Activated CD8-positive, alpha-beta T cell treated with anti-CD3 and anti-CD28 coated beads for 36 hours (primary cell): ENCODE results near the gene ARHGEF28. TPM values are rescaled to one million over a fixed set of nuclear protein-coding genes. Genes with fewer than 3 reads are reported as not detected.

Source experiments
- ATAC-seq: fragments of 200-7000 bp; cut with Tn5 transposase; one replicate; pipeline ENCODE4 v1.10.0; 2021; ENCODE audit warnings: mild to moderate bottlenecking, moderate library complexity
- CTCF ChIA-PET: fragments of 350-600 bp; sonication (Branson Sonifier 250); formaldehyde crosslinking; loops from one replicate; lab custom pipeline; 2021; ENCODE audit warnings: antibody characterized with exemption; lab: Charles Lee
- POLR2A ChIA-PET: fragments of 350-600 bp; sonication (Branson Sonifier 250); formaldehyde crosslinking; loops from one replicate; lab custom pipeline; 2021; ENCODE audit warnings: antibody characterized with exemption; lab: Charles Lee
- DNase-seq: peaks from one replicate; pipeline ENCODE4 v3.0.0-alpha.2; 2020
- H3K27ac Mint-ChIP-seq: one replicate; pipeline ENCODE4 v1.8.0; 2021; ENCODE audit warnings: mild to moderate bottlenecking, mixed read lengths
- H3K27me3 Mint-ChIP-seq: one replicate; pipeline ENCODE4 v1.8.0; 2021; ENCODE audit warnings: mixed read lengths
- H3K36me3 Mint-ChIP-seq: one replicate; pipeline ENCODE4 v1.8.0; 2021; ENCODE audit warnings: low read depth, mixed read lengths
- H3K4me1 Mint-ChIP-seq: one replicate; pipeline ENCODE4 v1.8.0; 2021; ENCODE audit warnings: low read depth, mixed read lengths
- H3K4me3 Mint-ChIP-seq: one replicate; pipeline ENCODE4 v1.8.0; 2021; ENCODE audit warnings: mild to moderate bottlenecking, moderate library complexity, mixed read lengths
- H3K9me3 Mint-ChIP-seq: one replicate; pipeline ENCODE4 v1.8.0; 2021; ENCODE audit warnings: mixed read lengths
- CTCF ChIP-seq: fragments of 200-600 bp; IDR thresholded peaks from one replicate; pipeline ENCODE4 v1.8.0; 2022; ENCODE audit warnings: antibody characterized with exemption, mild to moderate bottlenecking
- intact Hi-C: fragments of 100-400 bp; cut with micrococcal nuclease; formaldehyde crosslinking; loops from one replicate; pipeline ENCODE4 v1.10.0; 2022
- total RNA-seq, 2 experiments: library from RNA; stranded (reverse); gene quantifications; one replicate each; pipeline ENCODE4 v1.2.3, GENCODE V29; 2021

Gene ARHGEF28
- total RNA-seq, 2 experiments from 2014 or later: 0.05 TPM; not detected in 1

- ChIA-PET POLR2A (interaction anchor here (1.0 kb wide), 1 partner anchor 11 kb away, joined by 3 read pairs; no protein-coding TSS in a partner anchor), CTCF (no interaction called here)
- no peaks in the 10 kb centered on the region for H3K36me3 Mint-ChIP-seq
- H3K27ac Mint-ChIP-seq: no peak overlapping the region
- ATAC-seq: no peak
- peaks cover 1% of the 10 kb centered on the region for H3K27me3 Mint-ChIP-seq
- no peak for TF ChIP-seq CTCF
- intact Hi-C loops: no loop called here
- no peak overlapping the region for H3K4me3 Mint-ChIP-seq
- no peaks in the 10 kb centered on the region for H3K4me1 Mint-ChIP-seq
- H3K9me3 Mint-ChIP-seq: no peaks in the 10 kb centered on the region
- DNase-seq: no peak
Observed at GRCh38 chr5:73678322-73678740, 52.3 kb downstream of the ARHGEF28 start.

GRCh38 chr5:73678807-73679206 is 52.8 kb downstream of the ARHGEF28 start:
- Mint-ChIP-seq H3K27ac (no peak overlapping the region), H3K36me3 (no peaks in the 10 kb centered on the region), H3K4me1 (no peaks in the 10 kb centered on the region), H3K9me3 (no peaks in the 10 kb centered on the region), H3K4me3 (no peak overlapping the region), H3K27me3 (peaks cover 1% of the 10 kb centered on the region)
- ATAC-seq (no peak), DNase-seq (no peak)
- POLR2A ChIA-PET: interaction anchor here (1.0 kb wide), 1 partner anchor 11 kb away, joined by 3 read pairs; no protein-coding TSS in a partner anchor
- no peak for TF ChIP-seq CTCF
- intact Hi-C loops: no loop called here
- CTCF ChIA-PET: no interaction called here

GRCh38 chr5:73682176-73682575 is 56.2 kb downstream of the ARHGEF28 start:
- TF ChIP-seq CTCF: no peak
- Mint-ChIP-seq H3K36me3 (no peaks in the 10 kb centered on the region), H3K4me3 (no peak overlapping the region), H3K27me3 (peaks cover 4% of the 10 kb centered on the region), H3K9me3 (no peaks in the 10 kb centered on the region), H3K27ac (no peak overlapping the region), H3K4me1 (no peaks in the 10 kb centered on the region)
- intact Hi-C loops: no loop called here
- CTCF ChIA-PET: no interaction called here
- POLR2A ChIA-PET: no interaction called here
- no peak for DNase-seq
- no peak for ATAC-seq

GRCh38 chr5:73684691-73685090 is 58.7 kb downstream of the ARHGEF28 start:
- Mint-ChIP-seq H3K9me3 (no peaks in the 10 kb centered on the region), H3K27me3 (peaks cover 4% of the 10 kb centered on the region), H3K4me1 (no peaks in the 10 kb centered on the region), H3K36me3 (no peaks in the 10 kb centered on the region), H3K27ac (no peak overlapping the region), H3K4me3 (no peak overlapping the region)
- no peak for ATAC-seq
- intact Hi-C loops: no loop called here
- no peak for DNase-seq
- ChIA-PET CTCF (no interaction called here), POLR2A (no interaction called here)
- TF ChIP-seq CTCF: no peak

- Mint-ChIP-seq H3K27me3 (peaks cover 5% of the 10 kb centered on the region), H3K36me3 (no peaks in the 10 kb centered on the region), H3K4me1 (peaks cover 1% of the 10 kb centered on the region), H3K27ac (no peak overlapping the region), H3K4me3 (no peak overlapping the region), H3K9me3 (no peaks in the 10 kb centered on the region)
- DNase-seq: no peak
- TF ChIP-seq CTCF: no peak
- ChIA-PET CTCF (no interaction called here), POLR2A (no interaction called here)
- intact Hi-C loops: no loop called here
- no peak for ATAC-seq
Observed at GRCh38 chr5:73686912-73687311, 60.9 kb downstream of the ARHGEF28 start.
